ENCODE measurements around the gene ARHGAP44.

GRCh38 chr17:12927001-12927400 is 137.7 kb downstream of the ARHGAP44 start:
- no peak for TF ChIP-seq CTCF (IDR thresholded peaks at IDR 0.05 in 4 of 5, conservative IDR thresholded peaks at IDR 0.05 in 1 of 5)
- TF ChIP-seq POLR2A (IDR thresholded peaks at IDR 0.05) = no peak

All from gastrocnemius medialis (tissue), 4 donors.